ENCODE measurements around the gene C3orf49.

Gene C3orf49
- long read RNA-seq: 0 reads

- DNase-seq (ENCODE audit: low read depth in 1 of 2, low spot score in 1 of 2): no peak
- H3K27ac ChIP-seq (replicated peaks): no peak within 1 kb of the TSS
- H3K27me3 ChIP-seq (ENCODE audit: insufficient read depth, poor library complexity, severe bottlenecking): no peaks in the 10 kb centered on the region
- TF ChIP-seq POLR2AphosphoS5 (IDR thresholded peaks at IDR 0.05; ENCODE audit: low read depth): no peak
- no peak for TF ChIP-seq GABPA (IDR thresholded peaks at IDR 0.05; ENCODE audit: low read depth)
- H3K4me3 ChIP-seq (replicated peaks; ENCODE audit: insufficient read depth, low read length): no peak within 1 kb of the TSS
Observed at GRCh38 chr3:63819151-63819398, at the start of gene C3orf49. Gene C3orf49, plus strand, starts transcription at chr3:63819299. Its CDS starts 173 bp downstream, at chr3:63819472.

- Histone ChIP-seq H3K4me3 (replicated peaks; ENCODE audit: insufficient read depth, low read length) (no peak overlapping the region), H3K27ac (replicated peaks) (no peak overlapping the region), H3K27me3 (ENCODE audit: insufficient read depth, poor library complexity, severe bottlenecking) (no peaks in the 10 kb centered on the region)
- peak in 1 of 2 experiments; percentile 14 for DNase-seq (ENCODE audit: low read depth in 1 of 2, low spot score in 1 of 2)
- TF ChIP-seq CTCF (IDR thresholded peaks at IDR 0.05; ENCODE audit: insufficient read depth, low read length): no peak
- TF ChIP-seq POLR2AphosphoS5 (IDR thresholded peaks at IDR 0.05; ENCODE audit: low read depth): no peak
- no peak for TF ChIP-seq GABPA (IDR thresholded peaks at IDR 0.05; ENCODE audit: low read depth)
- no peak for TF ChIP-seq SPI1 (IDR thresholded peaks at IDR 0.05; ENCODE audit: borderline replicate concordance, low read depth)
- TF ChIP-seq REST (IDR thresholded peaks at IDR 0.05; ENCODE audit: insufficient replicate concordance, low read depth): no peak
Observed at GRCh38 chr3:63774781-63775180, 44.3 kb upstream of the C3orf49 start.

GRCh38 chr3:63779227-63779626 lies 39.9 kb upstream of the C3orf49 start:
- Histone ChIP-seq H3K27ac (replicated peaks) (no peak overlapping the region), H3K4me3 (replicated peaks; ENCODE audit: insufficient read depth, low read length) (no peak overlapping the region), H3K27me3 (ENCODE audit: insufficient read depth, poor library complexity, severe bottlenecking) (peaks cover 3% of the 10 kb centered on the region)
- TF ChIP-seq SPI1 (IDR thresholded peaks at IDR 0.05; ENCODE audit: borderline replicate concordance, low read depth): no peak
- TF ChIP-seq REST (IDR thresholded peaks at IDR 0.05; ENCODE audit: insufficient replicate concordance, low read depth): no peak
- DNase-seq (ENCODE audit: low read depth in 1 of 2, low spot score in 1 of 2): no peak

GRCh38 chr3:63791974-63792373 lies 27.1 kb upstream of the C3orf49 start:
- TF ChIP-seq CTCF (IDR thresholded peaks at IDR 0.05; ENCODE audit: insufficient read depth, low read length) (no peak), SPI1 (IDR thresholded peaks at IDR 0.05; ENCODE audit: borderline replicate concordance, low read depth) (no peak)
- H3K27me3 ChIP-seq (ENCODE audit: insufficient read depth, poor library complexity, severe bottlenecking): no peaks in the 10 kb centered on the region
- H3K27ac ChIP-seq (replicated peaks): no peak overlapping the region
- peak in 1 of 2 experiments; percentile 32 for DNase-seq (ENCODE audit: low read depth in 1 of 2, low spot score in 1 of 2)
- H3K4me3 ChIP-seq (replicated peaks; ENCODE audit: insufficient read depth, low read length): no peak overlapping the region

GRCh38 chr3:63795438-63795837 lies 23.7 kb upstream of the C3orf49 start:
- Histone ChIP-seq H3K27ac (replicated peaks) (no peak overlapping the region), H3K27me3 (ENCODE audit: insufficient read depth, poor library complexity, severe bottlenecking) (no peaks in the 10 kb centered on the region), H3K4me3 (replicated peaks; ENCODE audit: insufficient read depth, low read length) (no peak overlapping the region)
- no peak for DNase-seq (ENCODE audit: low read depth in 1 of 2, low spot score in 1 of 2)
- no peak for TF ChIP-seq GABPA (IDR thresholded peaks at IDR 0.05; ENCODE audit: low read depth)
- TF ChIP-seq CTCF (IDR thresholded peaks at IDR 0.05; ENCODE audit: insufficient read depth, low read length): no peak
- TF ChIP-seq POLR2AphosphoS5 (IDR thresholded peaks at IDR 0.05; ENCODE audit: low read depth): no peak
- no peak for TF ChIP-seq REST (IDR thresholded peaks at IDR 0.05; ENCODE audit: insufficient replicate concordance, low read depth)
- no peak for TF ChIP-seq SPI1 (IDR thresholded peaks at IDR 0.05; ENCODE audit: borderline replicate concordance, low read depth)

Measured in HL-60 (cell line).